ENCODE results near the gene PPEF1.
"Not testable (repeated sequence)": the region's sequence is repeated elsewhere in the genome, so short reads cannot be mapped to it uniquely, and the experiment has no call there.

PPEF1 gene

GRCh38 chrX:18793601-18794089 lies 86.2 kb downstream of the PPEF1 start:
- no peak for DNase-seq (ENCODE audit: low read depth)

- no peak for DNase-seq (ENCODE audit: low read depth)
These were observed 89.7 kb downstream of the PPEF1 start for GRCh38 chrX:18797141-18797540.

DNA sequence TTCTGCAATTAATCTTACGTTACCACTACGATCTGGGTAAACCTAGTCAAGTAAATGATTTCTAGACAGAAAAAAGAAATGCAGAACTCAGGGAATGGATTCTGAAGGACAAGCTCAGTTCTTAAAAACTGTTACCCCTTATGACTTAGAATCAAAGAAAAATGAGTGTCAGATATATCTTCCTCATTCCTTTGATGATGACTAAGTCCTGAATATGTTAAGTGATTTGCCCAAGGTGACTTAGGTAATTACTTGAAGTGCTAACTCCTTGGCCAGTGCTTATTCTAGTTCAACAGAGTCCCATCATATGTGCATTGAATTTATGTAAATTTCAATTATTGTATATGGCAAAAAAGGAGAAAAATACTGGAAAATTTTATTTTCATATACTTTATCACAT lies 92.5 kb downstream of the PPEF1 start:
- no peak for DNase-seq (ENCODE audit: low read depth)

DNA sequence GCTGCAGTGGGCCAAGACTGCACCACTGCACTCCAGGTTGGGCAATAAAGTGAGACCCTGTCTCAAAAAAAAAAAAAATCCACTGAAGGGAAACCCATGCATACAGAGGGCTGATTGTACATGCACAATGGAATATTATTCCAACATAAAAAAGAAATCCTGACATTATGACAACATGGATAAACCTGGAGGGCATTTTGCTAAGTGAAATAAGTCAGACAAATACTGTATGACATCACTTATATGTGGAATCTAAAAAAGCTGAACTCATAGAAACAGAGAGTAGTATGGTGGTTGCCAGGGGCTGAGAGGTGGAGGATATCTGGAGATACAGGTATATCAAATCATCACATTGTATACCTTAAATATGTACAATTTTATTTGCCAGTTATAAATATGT lies 102.2 kb downstream of the PPEF1 start:
- DNase-seq (ENCODE audit: low read depth), result no peak

DNA sequence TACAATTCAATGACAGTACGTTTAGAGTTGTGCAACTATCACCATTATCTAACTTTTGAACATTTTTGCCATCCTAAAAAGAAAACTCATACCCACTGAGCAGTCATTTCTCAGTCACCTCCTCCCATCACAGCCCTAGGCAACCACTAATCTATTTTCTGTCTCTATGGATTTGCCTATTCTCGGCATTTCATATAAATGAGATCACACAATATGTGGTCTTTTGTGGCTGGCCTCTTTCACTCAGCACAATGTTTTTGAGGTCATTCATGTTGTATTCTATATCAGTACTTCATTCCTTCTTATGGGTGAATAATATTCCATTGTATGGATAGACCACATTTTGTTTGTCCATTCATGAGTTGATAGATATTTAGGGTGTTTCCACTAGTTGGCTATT lies 103.0 kb downstream of the PPEF1 start:
- DNase-seq (ENCODE audit: low read depth), result no peak

- DNase-seq (ENCODE audit: low read depth), result no peak
These were observed 117.9 kb downstream of the PPEF1 start for GRCh38 chrX:18825375-18825774.

GRCh38 chrX:18828832-18829404 lies 121.5 kb downstream of the PPEF1 start:
- no peak for DNase-seq (ENCODE audit: low read depth)

GRCh38 chrX:18833071-18833731 lies 125.8 kb downstream of the PPEF1 start:
- DNase-seq (ENCODE audit: low read depth), result no peak

GRCh38 chrX:18847901-18848300 lies 140.5 kb downstream of the PPEF1 start:
- DNase-seq (ENCODE audit: low read depth), result not testable (repeated sequence)

DNA sequence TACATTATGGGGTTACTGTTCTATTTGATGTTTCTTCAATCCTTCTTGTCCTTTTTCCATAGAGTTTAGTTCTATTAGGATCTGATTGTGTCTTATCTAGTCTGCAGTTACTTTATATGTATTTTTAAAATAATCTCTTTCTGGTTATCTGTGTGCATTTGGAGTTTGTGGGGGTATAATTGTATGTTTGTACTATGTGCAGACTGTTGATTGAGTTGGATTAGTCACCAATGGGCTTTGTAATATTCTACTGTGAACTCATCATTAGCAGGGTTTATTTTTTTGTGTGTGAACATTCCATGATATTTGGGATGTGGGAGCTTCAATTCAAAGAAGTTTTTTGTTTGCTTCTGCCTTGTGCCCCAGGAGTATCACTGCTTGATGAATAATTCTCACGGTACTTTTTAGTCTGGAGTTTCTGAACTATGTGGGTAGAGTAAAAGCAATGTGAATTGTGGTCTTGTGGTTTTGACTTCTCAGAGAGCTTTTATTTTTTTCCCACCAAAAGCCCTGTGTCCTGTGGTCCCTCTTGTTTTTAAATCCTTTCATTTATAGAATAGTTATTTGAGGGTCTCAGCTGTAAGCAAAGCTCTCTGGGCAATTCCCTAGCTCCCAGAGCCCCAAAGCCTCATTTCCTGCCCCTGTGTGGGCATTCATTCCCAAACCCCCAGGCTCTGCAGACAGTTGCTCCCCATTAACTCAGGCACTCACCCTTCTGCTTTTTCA lies 148.6 kb downstream of the PPEF1 start:
- DNase-seq (ENCODE audit: low read depth), result no peak

- DNase-seq (ENCODE audit: low read depth), result no peak
These were observed 149.2 kb downstream of the PPEF1 start for GRCh38 chrX:18856645-18856997.

DNA sequence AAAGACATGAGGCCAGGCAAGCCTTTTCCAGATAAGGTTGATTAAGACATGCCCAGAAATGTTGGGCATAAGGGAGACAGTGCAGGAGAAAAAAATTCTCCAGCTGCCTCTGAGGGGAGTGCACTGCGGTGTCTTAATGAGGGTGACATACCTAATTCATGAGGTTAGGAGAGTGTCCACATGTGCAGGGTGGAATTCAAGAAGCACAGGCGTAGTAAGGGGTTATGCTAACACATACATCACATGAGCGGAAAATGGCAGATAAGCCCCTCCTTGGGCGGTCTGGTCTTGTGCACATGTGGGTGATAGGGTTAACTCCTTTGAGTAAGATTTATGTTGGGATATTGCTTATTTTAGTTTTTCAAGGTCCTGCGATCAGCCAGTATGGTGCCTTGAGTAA lies 154.1 kb downstream of the PPEF1 start:
- DNase-seq (ENCODE audit: low read depth), result no peak

- DNase-seq (ENCODE audit: low read depth), result no peak
These were observed 157.0 kb downstream of the PPEF1 start for GRCh38 chrX:18864390-18864920.

DNA sequence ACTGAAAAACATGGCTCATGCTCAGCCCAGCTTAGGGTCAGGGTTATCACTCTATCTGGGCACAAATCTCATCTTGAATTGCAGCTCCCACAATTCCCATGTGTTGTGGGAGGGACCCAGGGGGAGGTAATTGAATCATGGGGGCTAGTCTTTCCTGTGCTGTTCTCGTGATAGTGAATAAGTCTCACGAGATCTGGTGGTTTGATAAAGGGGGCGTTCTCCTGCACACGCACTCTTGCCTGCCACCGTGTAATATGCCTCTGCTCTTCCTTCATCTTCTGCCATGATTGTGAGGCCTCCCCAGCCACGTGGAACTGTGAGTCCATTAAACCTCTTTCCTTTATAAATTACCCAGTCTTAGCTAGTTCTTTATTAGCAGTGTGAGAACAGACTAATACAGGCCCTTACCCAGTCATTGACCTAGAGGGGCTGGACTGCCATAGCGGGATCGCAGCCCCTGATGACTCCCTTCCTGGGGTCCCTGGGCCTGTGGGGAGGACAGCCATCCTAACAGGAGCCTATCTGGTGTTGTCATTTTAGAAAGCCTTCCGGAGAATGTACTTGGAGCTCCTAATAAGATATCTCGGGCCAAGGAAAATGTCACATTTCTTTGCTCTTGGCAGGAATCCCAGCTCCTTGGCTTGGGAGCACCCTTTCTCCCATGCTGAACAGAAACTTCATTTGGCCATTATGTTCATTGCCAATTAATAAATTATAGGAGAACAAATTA lies 163.9 kb downstream of the PPEF1 start:
- no peak for DNase-seq (ENCODE audit: low read depth)

- DNase-seq (ENCODE audit: low read depth), result no peak
These were observed 164.5 kb downstream of the PPEF1 start for GRCh38 chrX:18871970-18872369.

- DNase-seq (ENCODE audit: low read depth), result no peak
These were observed 165.2 kb downstream of the PPEF1 start for GRCh38 chrX:18872621-18873020.

- DNase-seq (ENCODE audit: low read depth), result peak; percentile 37
These were observed 165.8 kb downstream of the PPEF1 start for GRCh38 chrX:18873189-18873791.

GRCh38 chrX:18873836-18874235 lies 166.4 kb downstream of the PPEF1 start:
- no peak for DNase-seq (ENCODE audit: low read depth)

- no peak for DNase-seq (ENCODE audit: low read depth)
These were observed 167.3 kb downstream of the PPEF1 start for GRCh38 chrX:18874560-18875255.

DNA sequence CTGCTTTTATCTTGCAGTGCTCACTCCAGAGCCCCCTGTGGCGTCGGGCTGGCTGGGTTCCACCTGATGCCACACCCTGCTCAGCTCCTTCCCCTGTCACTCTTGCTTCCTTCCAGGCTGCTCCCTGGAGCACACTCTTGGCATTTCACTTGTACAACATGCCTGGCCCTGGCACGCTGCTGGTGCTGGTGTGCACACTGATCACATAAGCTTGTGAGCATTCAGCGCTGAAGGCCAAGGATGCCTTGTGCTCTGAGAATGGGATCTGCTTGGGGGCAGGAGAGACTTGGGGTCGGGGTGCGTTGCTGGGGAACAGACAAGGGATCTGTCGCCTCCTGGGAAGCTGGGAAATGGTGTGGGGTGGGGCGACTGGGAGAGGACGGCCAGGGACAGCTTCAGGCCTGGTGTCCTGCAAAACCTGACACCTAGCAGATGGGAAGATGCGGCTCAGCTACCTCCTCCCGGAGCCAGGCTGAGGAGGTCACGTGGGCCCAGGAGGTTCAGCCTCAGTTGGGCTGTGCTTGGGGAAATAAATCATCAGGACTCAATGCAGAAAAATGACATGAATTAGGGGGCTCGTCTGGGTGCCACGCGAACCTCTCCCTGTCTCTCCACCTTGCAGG lies 167.9 kb downstream of the PPEF1 start:
- DNase-seq (ENCODE audit: low read depth), result no peak

DNA sequence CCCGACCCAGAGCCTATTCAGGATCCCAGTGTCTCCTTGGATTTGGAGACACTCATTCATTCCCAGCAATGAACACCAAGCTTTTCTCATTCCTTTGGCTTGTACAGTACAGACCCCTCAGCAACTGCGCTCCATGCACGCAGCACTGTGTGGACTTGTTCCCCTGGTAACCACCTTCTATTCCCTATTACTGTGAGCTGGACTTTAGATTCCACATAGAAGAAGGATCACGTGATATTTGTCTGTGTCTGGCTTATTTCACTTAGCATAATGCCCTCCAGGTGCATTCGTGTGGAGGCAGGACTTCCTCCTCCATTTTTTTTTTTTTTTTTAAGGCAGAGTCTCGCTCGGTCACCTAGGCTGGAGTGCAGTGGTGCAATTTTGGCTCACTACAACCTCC lies 170.0 kb downstream of the PPEF1 start:
- DNase-seq (ENCODE audit: low read depth), result no peak

Data from GM04504 (cell line).